ENCODE results near the gene EGFL8.

Gene EGFL8

GRCh38 chr6:32147401-32148132 lies 16.8 kb upstream of the EGFL8 start:
- DNase-seq: no peak

- peak; percentile 76 for DNase-seq
Observed at GRCh38 chr6:32148289-32149091, 15.9 kb upstream of the EGFL8 start.

GRCh38 chr6:32149092-32149755 lies 15.2 kb upstream of the EGFL8 start:
- DNase-seq: no peak

- DNase-seq: no peak
Observed at GRCh38 chr6:32149932-32150870, 14.2 kb upstream of the EGFL8 start.

- no peak for DNase-seq
Observed at GRCh38 chr6:32151181-32151862, 13.1 kb upstream of the EGFL8 start.

- DNase-seq: no peak
Observed at GRCh38 chr6:32151863-32152768, 12.3 kb upstream of the EGFL8 start, which contains the start of gene PRRT1. Gene PRRT1 (minus strand): TSS chr6:32151939. CDS start chr6:32151827, 112 bp downstream.

- no peak for DNase-seq
Observed at GRCh38 chr6:32152769-32153563, 11.4 kb upstream of the EGFL8 start.

- peak; percentile 55 for DNase-seq
Observed at GRCh38 chr6:32153564-32154513, 10.6 kb upstream of the EGFL8 start, which contains the start of gene PPT2. Gene PPT2 (plus strand): TSS chr6:32154141. CDS start chr6:32154595, 454 bp downstream.

- peak; percentile 57 for DNase-seq
Observed at GRCh38 chr6:32154514-32155161, 9.8 kb upstream of the EGFL8 start.

- DNase-seq: no peak
Observed at GRCh38 chr6:32156891-32157290, 7.5 kb upstream of the EGFL8 start.

GRCh38 chr6:32158052-32158451 lies 6.3 kb upstream of the EGFL8 start:
- no peak for DNase-seq

GRCh38 chr6:32163559-32164258 lies 686 bp upstream of the EGFL8 start:
- no peak for DNase-seq

- DNase-seq: no peak
Observed at GRCh38 chr6:32166411-32167061, 2.1 kb downstream of the EGFL8 start.

- no peak for DNase-seq
Observed at GRCh38 chr6:32167154-32167760, 2.9 kb downstream of the EGFL8 start.

GRCh38 chr6:32167761-32168262 lies 3.4 kb downstream of the EGFL8 start:
- no peak for DNase-seq

GRCh38 chr6:32168350-32168749 lies 4.0 kb downstream of the EGFL8 start:
- no peak for DNase-seq

Measured in activated CD4-positive, CD25-positive, alpha-beta regulatory T cell treated with anti-CD3 and anti-CD28 coated beads, Interleukin-2, amount 50 U/mL, for 72 hours (primary cell).